GM19455 (cell line): ENCODE data around the gene GPR27.

ENCODE experiments used
- ATAC-seq: cut with Tn5 transposase; IDR thresholded peaks from one replicate; pipeline ENCODE4 v1.9.1; 2021; ENCODE audit not compliant: unreplicated experiment

GPR27 gene

DNA sequence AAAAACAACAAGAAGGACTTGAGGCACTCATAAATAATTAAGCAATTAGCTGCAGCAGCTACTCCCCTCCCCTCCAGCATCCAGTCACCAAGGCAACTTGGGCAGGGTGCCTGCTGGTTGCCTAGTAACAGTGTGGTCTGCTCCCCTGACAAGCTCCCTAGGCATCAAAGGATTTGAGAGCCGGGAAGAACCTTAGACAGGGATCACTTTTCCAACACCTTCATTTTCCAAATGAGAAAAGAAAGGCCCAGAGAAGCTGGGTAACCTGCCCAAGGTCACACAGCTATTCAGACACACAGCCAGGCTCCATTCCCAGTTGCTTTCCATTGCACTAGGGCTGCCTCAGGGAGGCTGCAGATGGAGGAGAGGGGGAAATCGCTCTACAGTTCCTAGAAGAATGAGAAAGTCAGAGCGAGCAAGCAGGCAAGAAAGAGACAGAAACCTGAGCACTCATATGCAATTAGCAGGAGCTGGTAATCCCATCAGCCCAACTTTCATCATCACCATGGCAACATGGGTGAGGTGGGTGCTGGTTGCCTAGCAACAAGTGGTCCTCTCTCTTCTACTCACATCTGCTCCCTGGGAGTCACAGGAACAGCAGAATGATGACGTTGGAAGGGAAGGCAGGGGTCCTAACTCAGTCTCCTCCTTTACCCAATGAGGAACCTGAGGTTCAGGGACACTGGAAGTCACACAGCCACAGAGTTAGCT is 24.9 kb upstream of the GPR27 start:
- ATAC-seq: no peak

DNA sequence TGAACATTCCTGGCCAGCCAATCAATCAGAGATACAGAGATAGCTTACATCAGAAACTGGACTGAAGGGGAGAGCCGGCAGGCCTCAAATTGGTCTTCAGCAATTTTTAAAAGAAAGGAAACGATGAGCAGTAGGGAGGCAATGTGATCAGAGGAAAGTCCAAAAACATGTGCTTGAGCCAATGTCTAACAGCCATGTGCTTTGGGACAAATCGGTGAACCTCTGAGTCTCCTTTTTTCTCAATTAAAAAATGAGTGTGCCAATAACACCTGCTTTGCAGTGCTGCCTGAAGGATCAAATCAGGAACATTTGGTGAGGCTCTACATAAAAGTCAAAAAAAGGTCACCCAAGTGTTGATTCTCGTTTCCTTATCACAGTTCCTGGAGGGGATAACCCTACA is 21.0 kb upstream of the GPR27 start:
- ATAC-seq: no peak

- ATAC-seq: no peak
Measured at GRCh38 chr3:71733319-71733718, 20.3 kb upstream of the GPR27 start.

GRCh38 chr3:71734881-71735280 is 18.8 kb upstream of the GPR27 start:
- no peak for ATAC-seq

GRCh38 chr3:71742621-71743020 is 11.0 kb upstream of the GPR27 start:
- ATAC-seq: no peak

DNA sequence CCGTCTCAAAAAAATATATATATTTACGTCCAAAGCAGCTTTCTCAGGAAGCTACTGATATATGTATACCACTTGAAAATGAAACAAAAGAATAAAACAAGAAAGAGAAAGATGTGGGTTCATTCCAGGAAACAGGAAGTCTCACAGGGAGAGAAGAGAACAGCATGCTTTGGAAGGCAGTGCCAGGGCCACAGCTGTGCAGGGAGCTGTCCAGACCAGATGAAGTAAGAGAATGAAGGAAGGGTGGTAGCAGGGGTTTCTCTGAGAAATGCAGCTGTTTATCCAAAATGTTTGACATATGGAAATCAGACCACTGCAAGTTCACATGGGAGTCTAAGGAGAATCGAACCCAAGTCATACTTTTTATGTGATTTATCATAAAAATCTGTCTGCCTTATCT is 8.9 kb upstream of the GPR27 start:
- no peak for ATAC-seq

DNA sequence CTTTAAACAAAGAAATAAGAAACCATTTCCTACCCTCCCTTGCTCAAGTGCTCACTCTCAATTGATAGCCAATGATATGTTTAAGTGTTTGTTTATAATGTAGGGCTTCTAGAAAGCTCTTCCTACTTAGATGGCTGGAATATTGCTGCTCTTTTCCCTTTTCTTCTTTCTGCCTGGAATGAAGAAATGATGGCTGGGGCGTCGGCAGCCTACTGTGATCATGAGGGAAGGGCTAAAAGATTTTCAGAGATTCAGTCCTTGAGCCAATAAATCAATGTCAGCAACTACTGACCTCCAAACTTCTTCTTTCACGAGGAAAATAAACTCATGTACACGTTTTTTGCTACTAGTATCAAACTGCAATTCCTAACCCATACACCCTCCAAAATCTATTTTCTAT is 2.1 kb upstream of the GPR27 start:
- ATAC-seq: no peak

- no peak for ATAC-seq
Measured at GRCh38 chr3:71752831-71753700, 589 bp upstream of the GPR27 start.

- ATAC-seq: no peak
Measured at GRCh38 chr3:71754610-71755253, 1.1 kb downstream of the GPR27 start.

- no peak for ATAC-seq
Measured at GRCh38 chr3:71758091-71758490, 4.4 kb downstream of the GPR27 start.

GRCh38 chr3:71759401-71759800 is 5.7 kb downstream of the GPR27 start:
- no peak for ATAC-seq

- no peak for ATAC-seq
Measured at GRCh38 chr3:71760140-71760539, 6.5 kb downstream of the GPR27 start.

DNA sequence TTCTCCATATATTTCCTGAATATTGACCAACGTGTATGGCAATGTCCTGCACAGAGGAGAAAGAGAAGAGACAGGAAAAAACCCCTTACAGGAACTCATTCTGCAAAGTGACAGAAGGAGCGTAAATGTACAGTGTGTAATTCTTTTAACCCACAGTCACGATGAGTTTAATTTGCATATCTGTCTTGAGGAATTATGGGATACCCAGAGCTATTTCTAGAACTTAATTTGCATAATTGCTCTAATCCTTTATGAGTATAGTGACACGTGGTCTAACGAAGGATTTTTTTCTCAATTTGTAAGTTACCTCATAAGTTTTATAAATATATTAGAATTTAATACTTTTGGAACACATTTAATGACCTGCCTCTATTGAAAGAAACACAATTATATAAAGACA is 9.8 kb downstream of the GPR27 start:
- ATAC-seq: no peak

DNA sequence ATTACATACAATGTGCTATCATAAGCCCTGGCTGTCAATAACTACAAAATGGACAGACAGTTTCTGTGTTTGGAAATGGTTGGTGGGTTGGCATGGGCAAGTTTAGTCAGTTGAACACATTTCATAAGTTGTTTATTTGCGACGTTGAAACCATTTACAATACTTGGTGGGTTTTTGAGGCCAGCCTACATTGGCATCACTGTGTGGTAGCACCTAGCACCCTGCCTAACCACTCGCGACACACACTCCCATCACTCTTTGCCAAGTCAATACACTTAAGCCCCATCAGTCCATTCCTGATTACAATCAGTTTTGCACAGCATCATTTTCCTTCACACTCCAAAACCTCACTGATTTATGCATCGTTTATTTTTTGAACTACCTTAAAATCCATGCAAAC is 17.5 kb downstream of the GPR27 start:
- no peak for ATAC-seq

DNA sequence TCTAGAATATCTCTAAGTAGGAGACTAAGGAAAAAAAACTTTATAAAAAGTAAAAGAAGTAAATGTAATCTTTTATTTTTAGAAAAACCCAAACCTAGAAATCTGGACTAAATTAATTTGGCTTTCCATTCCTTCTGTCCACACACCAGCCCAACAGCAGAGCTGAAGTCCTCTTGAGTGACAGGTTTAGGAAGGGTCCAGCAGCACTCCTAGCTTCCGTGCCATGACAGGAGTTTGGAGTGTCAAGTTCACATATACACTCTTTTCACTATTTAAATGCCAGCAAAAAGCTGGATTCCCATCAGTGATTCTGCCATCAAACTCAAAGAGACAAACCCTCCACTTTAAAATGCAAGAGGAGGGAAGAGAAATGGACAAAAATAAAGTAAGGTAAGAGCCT is 18.2 kb downstream of the GPR27 start:
- ATAC-seq: no peak

GRCh38 chr3:71776538-71776937 is 22.9 kb downstream of the GPR27 start:
- ATAC-seq: no peak

GRCh38 chr3:71778353-71778752 is 24.7 kb downstream of the GPR27 start:
- no peak for ATAC-seq

DNA sequence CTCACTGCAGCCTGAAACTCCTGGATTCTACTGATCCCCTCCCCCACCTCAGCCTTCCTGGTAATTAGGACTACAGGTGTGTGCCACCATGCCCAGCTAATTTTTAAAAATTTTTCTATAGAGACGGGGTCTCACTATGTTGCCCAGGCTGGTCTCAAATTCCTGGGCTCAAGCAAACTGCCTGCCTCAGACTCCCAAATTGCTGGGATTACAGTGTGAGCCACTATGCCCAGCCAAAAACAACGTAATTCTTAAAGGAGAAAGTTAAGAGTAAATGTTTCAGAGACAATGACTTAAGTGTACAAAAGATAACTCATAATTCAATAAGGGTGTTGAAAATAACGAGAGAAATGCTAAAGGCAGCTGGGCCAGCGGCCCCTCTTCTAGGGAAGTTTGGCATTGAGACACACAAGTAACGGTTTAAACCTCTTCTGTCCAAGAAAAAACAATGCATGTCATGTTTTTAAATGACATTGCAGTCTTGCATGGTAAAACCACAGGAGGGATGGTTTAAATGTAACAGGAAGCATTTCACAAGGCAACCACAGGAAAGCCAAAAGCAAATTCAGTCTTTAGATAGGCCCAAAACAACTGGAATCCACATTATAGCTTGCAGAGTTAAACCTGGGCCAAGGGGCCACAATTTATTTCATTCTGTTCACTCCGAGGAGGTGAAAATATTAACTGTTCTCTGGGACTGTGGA is 26.2 kb downstream of the GPR27 start:
- no peak for ATAC-seq

DNA sequence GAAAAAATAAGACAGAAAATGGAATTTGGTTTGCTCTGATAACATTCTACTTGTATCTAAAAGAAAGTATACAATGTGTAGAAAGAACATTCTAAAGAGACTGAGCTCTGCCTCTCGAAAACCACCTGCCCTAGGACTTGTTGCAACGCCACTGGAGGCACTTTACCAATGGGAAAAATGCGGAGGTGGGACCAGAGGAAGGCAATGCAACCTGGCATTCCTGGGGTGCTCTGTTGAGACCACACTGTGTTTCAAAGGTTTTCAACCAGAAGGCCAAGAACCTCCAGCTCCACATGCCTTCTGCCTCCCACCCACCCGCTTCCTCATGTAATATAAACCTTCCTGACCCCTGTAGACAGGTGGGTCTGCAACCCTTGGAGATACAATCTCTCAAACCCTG is 26.8 kb downstream of the GPR27 start:
- no peak for ATAC-seq

GRCh38 chr3:71783152-71783551 is 29.5 kb downstream of the GPR27 start:
- no peak for ATAC-seq

DNA sequence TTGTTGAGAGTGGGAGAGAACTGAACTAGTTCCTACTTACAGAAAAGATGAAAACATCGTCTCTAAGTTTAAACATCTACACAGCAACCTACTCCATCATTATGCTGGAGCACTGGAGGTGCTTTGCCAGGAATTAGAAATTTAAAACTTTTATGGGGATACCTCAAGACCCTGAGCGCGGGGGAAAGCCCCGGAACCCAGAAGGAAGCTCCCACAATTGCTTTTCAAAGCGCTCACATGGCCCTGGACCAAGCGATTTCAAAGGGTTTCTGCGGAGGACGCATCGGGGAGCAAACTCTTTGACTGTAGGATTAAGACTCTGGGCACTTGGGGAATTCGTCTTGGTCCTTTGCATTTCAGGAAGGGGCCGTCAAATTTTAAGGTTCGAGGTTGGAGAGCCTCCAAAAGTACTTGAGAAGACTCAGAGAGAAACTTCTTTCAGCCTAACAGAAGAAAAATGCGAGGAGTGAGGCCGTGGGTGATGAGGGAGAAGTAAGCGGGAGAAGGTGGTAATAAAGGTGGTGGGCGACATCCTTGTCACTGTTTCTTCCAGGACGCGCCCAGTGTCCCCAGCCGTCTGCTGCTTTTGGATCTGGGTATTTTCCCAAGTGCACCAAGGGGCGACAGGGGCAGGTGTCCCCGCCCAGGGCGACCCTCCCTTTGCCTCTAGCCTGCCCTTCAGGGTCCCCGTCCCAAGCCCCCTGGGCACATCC is 30.7 kb downstream of the GPR27 start:
- no peak for ATAC-seq
